HG02938 (cell line): ENCODE results near the gene FAM89A.
"Not testable (repeated sequence)": the region's sequence is repeated elsewhere in the genome, so short reads cannot be mapped to it uniquely, and the experiment has no call there.

Experiments
- ATAC-seq: cut with Tn5 transposase; IDR thresholded peaks from one replicate; pipeline ENCODE4 v1.9.1; 2021; ENCODE audit warnings: mild to moderate bottlenecking, moderate library complexity; ENCODE audit not compliant: unreplicated experiment

Gene FAM89A

DNA sequence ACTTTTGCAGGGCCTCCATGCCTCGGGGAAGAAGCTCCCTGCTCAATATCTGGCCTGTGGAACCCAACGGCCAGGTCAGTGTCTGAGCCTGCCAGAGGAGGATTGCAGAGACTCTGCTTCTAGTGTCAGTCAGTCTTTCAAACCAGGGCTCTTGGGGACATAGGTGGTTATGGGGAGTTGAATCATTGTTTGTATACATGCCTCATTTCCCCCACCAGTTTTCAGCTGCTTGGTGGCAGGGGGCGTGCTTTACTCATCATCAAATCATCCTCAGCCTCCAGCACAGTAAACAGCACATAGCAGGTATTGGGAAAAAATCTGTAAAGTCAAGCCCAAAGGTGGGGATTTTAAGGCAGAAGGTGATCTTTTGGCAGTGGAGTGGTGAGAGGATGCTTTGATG, 17.4 kb upstream of the FAM89A start:
- ATAC-seq, result no peak

DNA sequence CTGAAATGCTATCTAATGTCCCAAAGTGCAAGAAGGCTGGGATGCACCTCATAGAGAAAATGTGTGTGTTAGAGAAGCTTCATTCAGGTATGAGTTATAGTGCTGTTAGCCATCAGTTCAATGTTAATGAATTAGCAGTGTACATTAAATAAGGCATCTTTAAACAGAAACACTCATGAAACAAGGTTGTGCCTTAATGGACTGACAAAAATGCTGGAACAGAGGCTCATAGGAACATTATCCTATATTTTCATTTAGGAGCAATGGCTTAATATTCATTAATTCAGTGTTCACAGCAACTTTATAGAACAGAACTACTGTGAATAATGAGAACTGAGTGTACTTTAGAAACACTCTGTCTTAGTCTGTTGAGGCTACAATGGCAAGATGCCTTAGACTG, 15.2 kb upstream of the FAM89A start:
- no peak for ATAC-seq

DNA sequence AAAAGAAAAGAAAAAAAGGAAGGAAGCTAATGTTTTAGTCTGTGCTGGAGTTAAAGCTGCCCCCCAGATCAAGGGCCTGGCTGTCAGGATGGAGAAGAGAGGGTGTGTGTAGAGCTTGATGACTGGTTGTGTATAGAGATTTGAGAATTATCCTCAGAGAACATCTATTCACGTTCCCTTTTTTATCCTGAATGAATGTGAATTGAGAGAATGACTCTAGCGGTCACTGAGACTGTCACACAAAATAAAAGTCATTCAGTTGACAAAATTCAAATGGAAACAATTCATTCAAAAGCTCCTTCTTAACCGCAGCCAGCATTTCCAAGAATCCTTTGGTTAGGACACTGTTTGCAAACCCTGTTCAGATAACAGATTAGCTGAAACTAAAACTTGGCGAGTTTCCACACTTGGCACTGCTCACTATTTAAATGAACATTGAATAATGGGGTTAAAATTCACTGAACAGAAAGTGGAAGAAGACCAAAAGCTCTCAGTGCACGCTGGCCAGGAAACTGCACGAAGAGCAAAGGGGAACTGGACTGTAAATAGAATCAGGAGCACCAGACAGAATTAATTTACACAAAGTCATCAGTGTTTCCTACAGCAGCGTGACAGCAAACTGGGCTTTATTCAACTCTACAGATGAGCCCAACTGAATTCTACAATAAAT, 13.6 kb upstream of the FAM89A start:
- peak; percentile 69 for ATAC-seq

DNA sequence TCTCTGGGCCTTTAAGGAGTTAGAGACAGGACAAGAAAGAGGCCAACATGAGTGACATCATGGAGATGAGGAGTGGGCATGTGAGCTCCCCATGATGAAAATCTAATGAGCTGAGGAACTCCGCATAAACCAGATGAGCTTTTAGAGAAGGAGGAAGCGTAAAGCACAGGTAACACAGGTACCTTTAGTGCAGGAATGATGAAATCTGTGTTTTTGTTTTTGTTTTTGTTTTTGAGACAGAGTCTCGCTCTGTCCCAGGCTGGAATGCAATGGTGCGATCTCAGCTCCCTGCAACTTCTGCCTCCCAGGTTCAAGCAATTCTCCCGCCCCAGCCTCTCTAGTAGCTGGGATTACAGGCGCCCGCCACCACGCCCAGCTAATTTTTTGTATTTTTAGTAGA, 12.7 kb upstream of the FAM89A start:
- ATAC-seq, result no peak

DNA sequence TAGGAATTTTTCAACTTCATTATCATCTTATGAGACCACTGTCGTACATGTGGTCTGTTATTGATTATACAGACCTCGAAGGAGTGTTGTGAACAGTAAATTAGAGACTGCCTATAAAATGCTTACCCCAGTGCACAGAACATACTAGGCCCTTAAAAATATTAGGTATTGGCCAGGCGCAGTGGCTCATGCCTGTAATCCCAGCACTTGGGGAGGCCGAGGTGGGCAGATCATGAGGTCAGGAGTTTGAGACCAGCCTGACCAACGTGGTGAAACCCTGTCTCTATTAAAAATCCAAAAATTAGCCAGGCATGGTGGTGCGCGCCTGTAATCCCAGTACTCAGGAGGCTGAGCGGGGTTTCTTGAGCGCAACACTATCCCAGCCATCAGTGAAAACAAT, 10.9 kb upstream of the FAM89A start:
- not testable (repeated sequence) for ATAC-seq

DNA sequence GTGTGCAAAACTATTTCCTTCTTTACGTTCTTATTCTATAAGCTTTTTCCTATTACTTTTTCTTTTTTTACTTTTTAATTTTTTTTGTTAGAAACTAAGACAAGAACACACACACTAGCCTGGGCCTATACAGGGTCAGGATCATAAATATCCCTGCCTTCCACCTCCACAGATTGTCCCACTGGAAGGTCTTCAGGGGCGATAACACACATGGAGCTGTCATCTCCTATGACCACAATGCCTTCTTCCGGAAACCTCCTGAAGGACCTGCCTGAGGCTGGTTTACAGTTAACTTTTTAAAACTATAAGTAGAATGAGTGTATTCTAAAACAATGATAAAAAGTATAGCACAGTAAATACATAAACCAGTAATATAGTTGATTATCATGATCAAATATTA, 10.3 kb upstream of the FAM89A start:
- no peak for ATAC-seq

DNA sequence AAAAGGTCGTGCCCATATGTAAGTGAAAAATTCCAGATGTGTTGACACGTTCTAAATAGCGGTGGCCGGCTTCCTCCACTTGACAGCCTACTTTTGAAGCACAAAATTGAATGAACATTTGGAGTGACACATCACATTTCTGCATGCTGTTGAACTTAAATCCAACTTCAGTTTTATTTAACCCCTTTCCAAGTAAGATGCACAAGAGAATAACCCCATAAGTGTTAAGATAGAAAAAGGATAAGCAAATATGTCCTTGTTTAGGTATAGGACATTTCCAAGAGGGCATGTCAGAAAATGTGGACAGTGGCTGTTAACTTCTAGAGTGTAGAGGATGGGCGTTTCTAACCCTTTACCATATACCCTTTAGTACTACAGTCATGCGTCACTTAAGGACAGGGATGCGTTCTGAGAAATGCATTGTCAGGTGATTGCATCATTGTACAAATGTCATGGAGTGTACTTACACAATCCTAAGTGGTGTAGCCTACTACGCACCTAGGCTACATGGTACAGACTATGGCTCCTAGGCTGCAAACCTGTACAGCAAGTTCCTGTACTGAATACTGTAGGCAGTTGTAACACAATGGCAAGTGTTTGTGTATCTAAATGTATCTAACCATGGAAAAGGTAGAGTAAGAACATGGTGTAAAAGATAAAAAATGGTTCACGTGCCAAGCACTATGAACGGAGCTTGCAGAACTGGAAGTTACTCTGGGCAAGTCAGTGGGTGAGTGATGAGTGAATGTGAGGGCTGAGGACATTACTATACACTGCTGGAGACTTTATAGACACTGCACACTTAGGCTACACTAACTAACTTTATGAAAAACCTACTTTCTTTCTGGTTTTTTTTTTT, 9.3 kb upstream of the FAM89A start:
- ATAC-seq, result no peak

DNA sequence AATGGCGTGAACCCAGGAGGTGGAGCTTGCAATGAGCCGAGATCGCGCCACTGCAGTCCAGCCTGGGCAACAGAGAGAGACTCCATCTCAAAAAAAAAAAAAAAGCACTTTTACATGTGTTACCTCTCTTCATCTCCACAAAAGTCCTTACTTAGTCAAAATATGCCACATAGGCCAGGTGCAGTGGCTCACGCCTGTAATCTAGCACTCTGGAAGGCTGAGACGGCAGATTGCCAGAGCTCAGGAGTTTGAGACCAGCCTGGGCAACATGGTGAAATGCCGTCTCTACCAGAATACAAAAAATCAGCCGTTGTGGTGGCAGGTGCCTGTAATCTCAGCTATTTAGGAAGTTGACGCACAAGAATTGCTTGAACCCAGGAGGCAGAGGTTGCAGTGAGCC, 8.4 kb upstream of the FAM89A start:
- not testable (repeated sequence) for ATAC-seq

DNA sequence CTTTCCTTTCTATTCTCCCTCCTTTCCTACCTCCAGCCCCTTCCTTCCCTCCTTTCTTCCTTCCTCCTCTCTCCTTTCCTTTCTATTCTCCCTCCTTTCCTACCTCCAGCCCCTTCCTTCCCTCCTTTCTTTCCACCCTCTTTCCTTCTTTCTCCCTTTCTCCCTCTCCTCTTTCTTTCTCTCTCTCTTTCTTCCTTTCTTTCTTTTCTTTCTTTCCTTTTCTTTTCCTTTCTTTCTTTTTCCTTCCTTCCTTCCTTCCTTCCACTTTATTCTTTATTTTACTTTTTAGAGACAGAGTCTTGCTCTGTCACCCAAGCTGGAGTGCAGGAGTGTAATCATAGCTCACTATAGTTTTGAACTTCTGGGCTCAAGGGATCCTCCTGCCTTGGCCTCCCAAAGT, 7.5 kb upstream of the FAM89A start:
- not testable (repeated sequence) for ATAC-seq

DNA sequence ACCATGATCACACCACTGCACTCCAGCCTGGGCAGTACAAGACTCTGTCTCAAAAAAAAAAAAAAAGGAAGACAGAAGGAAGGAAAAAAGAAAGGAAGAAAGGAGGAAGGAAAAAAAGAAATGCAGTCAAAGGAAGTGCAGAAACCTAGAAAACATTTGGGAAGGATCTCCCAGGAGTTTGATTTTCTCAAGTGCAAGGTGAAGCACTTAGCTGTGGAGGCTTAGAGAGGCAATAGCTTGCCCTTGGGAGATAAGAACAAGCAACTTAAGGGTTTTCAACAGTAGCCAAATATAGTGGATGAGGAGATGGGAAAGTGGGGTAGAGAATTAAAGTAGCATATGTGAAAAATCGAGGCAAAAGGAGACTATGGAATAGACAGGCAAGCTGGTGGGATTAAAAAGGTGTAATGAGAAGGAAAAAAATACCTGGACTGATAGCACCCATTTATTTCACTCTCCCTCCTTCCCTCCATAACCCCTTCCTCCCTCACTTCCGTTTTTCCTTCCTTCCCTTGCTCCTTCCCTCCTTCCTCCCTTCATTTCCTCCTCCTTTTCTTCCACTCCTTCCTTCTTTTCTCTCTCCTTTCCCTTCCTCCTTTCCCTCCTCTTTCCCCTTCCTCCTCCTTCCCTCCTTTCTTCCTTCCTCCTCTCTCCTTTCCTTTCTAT, 6.8 kb upstream of the FAM89A start:
- ATAC-seq, result no peak

DNA sequence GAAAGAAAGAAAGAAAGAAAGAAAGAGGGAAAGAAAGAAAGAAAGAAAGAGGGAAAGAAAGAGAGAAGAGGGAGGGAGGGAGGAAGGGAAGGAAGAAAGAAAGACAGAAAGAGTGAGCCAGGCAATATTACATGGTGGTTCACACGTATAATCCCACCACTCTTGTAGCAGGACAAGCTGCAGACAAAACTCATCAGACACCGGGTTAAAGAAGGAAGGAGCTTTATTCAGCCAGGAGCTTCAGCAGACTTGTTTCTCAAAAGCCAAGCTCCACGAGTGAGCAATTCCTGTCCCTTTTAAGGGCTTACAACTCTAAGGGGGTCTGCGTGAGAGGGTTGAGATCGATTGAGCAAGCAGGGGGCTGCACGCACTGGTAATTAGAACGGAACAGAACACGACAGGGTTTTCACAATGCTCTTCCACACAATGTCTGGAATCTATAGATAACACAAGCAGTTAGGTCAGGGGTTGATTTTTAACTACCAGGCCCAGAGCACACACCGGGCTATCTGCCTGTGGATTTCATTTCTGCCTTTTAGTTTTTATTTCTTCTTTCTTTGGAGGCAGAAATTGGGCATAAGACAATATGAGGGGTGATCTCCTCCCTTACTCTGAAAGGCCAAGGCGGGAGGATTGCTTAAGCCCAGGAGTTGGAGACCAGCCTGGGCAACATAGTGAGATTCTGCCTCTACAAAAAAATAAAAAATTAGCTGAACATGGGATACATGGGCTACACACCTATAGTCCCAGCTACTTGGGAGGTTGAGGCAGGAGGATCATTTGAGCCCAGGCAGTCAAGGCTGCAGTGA, 6.1 kb upstream of the FAM89A start:
- ATAC-seq, result not testable (repeated sequence)

DNA sequence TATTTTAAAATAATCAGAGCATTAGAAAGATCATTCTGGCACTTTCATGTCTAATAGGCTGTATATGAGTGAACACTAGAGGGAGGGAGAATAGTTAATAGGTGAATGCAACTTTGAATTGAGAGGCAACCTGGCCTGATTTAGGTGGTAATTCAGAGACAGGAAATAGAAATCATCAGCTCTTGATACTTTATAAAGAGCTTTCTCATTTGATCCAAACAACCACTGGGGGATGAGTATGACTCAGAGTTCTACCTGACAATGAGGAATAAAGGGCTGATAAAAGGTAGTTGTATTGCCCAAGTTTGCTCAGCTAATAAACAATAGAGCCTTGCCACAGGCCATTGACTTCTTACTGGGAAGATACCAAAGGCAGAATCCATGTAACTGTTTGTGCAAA, 5.2 kb upstream of the FAM89A start:
- no peak for ATAC-seq

DNA sequence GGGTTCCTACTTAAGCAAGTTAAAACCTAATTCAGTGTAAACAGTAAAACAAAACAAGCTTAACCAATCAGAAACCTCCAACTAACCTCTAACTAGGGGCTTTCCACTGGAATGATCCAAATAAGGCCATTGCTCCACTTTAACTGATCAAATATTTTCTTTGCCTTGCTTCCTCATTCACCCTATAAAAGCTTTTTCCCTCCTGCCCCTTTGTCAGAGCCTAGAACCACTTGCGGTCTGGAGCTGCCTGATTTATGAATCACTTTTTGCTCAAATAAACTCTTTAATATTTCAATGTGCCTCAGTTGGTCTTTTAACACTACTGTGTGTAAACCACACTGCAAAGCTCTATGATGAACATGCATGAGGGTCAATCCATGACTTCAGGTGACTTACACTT, 4.5 kb upstream of the FAM89A start:
- no peak for ATAC-seq

DNA sequence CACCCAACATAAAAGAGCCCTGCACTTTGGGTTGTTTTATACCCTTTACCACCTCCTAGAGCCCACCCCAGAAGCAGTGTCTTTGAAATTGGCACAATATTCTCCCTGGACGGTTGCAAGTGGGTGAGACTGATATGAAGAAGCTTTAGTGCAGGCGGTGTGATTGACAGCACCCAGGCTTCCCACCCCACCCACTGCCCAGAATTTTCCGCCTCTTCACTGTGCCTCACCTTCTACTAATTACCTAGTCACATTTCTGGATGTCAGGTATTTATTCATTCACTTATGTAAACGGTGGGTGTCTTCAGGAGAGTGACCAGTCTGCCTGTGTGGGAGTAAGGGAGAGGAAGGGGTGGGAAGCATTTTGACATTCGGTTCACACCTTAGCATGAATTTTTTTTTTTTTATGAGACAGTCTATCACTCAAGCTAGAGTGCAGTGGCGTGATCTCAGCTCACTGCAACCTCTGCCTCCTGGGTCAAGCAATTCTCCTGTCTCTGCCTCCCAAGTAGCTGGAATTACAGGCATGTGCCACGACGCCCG, 1.7 kb upstream of the FAM89A start:
- ATAC-seq, result no peak

DNA sequence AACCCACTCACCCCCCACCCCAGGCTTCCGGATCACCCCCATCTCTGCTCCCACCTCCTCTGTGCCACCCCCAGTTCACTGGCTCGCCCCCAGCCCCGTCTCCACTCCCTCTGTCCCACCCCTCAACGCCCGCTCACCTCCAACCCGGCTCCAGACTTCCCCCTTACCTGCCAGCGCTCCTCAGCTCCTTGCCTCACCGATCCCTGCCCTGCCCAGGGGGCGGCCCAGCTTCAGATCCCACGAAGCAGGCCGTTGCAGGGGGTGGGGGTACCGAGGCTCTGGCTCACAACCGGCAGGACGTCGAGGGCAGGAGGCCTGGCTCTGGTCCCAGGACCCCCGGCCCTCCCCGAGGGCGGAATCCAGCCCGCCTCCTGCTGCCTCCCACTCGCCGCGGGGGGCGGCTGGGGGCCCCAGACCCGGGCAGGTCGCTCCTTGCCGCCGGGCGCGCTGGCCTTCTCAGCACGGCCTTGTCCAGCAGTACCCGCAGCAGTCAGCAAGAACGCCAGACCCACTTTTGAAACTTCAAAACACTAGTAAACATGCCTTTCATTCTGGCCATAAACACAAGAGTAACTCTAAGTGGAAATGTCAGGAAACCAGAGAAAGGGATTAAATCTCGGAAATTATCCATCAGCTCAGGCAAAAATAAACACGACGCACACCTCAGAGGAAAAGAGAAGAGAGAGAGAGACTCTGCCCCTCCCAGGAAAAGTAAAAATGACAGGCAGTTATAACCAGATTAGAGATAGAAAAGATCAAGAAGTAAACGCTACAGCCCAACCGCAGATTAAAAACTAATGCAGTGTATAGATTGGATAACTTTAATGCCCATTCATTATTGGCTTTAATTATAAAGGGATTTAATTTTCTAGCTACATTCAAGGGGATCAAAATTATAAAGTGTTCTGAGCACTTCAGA, 1.0 kb upstream of the FAM89A start:
- no peak for ATAC-seq

DNA sequence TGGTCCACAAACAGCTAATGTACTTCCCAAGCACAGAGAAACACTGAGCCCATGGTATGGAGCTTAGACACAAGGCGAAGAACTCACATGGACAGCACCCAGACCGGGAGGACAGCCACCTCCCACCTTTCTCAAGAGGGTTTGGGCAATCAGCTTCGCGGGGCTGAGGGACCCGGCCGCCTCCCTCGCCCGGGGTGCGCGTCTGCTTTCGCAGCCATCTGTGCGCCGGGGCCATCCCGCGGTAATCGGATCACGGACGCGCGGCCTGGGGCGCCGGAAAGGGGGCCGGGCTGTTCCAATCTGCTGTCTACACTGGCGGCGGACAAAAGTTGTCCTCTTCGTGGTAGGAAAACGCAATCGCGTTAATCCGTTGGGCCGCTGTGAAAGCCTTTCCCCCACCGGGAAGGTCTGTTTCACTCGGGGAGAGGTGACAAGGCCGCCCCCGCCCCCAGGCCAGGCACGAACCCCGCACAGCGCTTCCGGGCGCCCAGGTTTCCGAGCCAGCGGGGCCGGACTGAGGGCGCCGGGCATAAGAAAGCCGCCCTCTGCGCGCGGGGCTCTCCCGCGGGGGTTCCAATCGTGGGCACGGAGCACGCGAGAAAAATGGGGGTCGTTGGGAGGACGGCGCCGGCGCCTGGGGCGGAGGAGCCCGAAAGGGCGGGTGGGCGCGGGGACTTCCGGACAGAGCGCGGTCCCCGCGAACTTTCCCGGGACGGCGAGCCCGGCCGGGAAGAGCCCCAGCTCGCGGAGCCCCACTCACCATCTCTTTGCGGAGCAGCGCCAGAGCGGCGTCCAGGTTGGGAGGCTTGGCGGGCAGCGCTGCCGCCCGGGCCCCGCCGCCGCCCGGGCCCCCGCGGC, 664 bp downstream of the FAM89A start:
- peak; percentile 35 for ATAC-seq

DNA sequence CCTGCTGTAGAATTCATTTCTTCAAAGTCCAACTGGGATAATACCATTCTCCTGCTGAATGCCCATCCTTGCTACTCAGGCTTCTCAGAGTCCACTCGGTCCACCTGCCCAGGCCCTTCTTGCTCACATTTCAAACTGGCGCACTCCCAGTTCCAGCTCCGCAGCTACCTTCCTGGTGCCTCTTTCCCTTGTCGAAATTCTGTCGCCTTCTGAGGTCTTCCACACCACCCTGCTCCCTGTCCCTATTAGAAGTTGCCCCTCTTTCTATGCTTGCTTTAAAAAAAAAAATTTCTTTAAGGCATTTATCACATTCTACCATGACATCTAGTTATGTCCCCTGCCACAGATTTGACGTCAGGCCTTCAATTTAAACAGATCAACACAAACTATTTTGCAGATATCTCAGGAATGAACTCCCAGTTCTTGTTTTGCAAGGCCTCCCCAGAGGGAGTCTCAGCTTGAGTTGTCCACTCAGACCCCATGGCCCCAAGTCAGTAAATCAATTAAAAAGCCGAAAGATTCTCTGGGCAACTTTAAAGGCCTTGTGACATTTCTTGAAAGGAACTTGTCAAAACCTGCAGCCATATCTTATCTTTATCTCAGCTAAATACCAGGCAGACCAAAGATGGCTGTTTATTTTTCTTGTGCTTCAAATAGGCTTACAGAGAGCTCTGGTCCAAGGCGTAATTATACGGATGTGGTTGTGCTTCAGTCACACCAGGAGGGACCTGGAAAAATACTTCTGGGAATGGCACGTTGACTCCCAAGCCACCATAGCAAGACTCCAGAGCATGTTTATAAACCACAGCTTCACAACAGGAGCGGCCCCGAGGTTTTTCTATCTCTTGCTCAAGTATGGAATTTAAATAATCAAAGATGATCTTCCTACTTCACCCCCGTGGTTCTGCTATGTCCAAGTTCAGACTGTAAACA, 2.2 kb downstream of the FAM89A start:
- ATAC-seq, result no peak

DNA sequence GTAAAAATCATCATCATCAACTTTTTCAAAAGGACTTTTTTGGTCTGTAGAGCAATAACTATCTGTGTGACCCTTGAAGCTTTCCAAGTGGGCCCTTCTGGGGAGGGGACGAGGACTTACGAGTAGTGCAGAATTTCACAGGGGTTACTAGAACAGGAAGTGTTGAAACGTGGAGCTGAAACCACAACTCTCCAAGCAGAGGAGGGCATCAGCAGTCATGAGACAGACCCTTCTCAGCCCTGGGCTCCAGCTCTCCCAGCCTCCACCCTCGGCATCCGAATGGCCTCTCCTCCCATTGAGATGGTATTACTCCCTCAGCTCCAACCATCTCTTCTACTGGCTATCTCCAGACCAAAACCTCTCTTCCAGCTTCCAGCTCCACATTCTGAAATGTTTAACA, 3.6 kb downstream of the FAM89A start:
- no peak for ATAC-seq
